Activated CD8-positive, alpha-beta memory T cell treated with anti-CD3 and anti-CD28 coated beads for 36 hours (primary cell): ENCODE results near the gene TMEM35B. TPM values are rescaled to one million over a fixed set of nuclear protein-coding genes. Genes with fewer than 3 reads are reported as not detected.

Source experiments
- CTCF ChIA-PET: fragments of 350-600 bp; sonication (Branson Sonifier 250); formaldehyde crosslinking; loops from one replicate; lab custom pipeline; 2021; ENCODE audit warnings: antibody characterized with exemption; lab: Charles Lee
- POLR2A ChIA-PET: fragments of 350-600 bp; sonication (Branson Sonifier 250); formaldehyde crosslinking; loops from one replicate; lab custom pipeline; 2021; ENCODE audit warnings: antibody characterized with exemption; lab: Charles Lee
- total RNA-seq, 2 experiments: library from RNA; stranded (reverse); gene quantifications; one replicate each; pipeline ENCODE4 v1.2.3, GENCODE V29; 2021

The TMEM35B gene
- 10 to 100 TPM; 29.0 to 30.8 TPM for total RNA-seq

DNA sequence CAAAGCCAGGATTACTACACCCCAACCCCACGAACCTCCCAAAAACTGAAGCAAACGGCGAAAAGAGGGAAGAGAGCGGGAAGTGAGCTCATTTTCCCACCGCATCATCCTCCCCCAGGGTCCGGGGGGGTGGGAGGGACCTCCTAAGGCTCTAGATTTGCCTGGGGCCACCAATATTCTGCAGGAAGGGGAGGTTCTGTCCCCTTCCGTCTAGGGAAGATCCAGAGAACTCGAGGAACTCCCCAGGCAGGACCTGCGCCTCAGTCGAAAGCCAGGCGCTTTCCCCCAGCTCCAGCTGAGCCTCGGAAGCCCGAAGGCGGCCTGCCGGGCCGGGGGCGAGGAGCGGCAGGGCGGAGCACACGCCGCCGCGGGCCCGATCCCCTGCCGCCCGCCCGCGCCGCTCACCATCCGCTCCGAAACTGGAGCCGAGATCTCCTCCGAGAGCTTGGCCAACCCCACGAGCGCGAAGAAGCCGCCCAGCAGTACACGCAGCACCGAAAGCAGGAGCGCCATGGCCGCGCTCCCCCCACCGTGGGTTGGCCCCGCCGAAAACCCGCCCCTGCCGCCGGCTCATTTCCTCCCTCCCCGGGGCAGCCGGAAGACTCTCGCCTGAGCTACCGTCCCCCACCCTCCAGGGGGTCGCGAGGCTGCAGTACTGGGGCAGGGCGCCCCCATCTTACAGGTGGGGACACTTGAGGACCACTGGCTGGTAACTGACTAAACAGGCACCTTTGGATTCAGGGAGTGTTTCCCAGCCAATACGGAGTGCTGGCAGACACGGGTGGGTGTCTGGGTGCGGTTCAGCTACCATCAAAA lies at the start of gene TMEM35B:
Gene TMEM35B (minus strand): TSS at position 555 of the 816 bp plus-strand sequence. CDS start 42 bp downstream, at position 513.
- CTCF ChIA-PET: interaction anchor here (0.6 to 1.3 kb wide), 3 partner anchors 12 to 132 kb away, joined by 4 to 5 read pairs (median 4); no protein-coding TSS in a partner anchor
- POLR2A ChIA-PET: interaction anchor here (0.6 to 1.4 kb wide), 8 partner anchors 9 to 125 kb away, joined by 3 to 5 read pairs (median 4); partner anchors contain the start of genes SMIM12, ZMYM1 and ZMYM6

DNA sequence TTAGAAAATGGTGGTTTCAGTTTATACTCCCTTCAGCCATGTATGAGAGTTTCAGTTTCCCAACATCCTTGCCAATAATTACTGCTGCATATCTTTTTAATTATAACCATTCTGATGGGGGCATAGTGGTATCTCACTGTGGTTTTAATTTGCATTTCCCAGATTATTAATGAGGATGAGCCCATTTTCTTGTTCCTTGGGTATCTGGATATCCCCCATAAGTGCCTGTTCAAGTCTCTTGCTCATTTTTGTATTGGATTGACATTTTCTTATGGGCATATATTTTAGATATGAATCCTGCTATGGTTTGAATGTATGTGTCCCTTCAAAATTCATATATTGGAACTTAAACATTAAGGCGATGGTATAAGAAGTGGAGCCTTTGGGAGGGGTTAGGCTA lies 48.2 kb upstream of the TMEM35B start:
- CTCF ChIA-PET: no interaction called here
- POLR2A ChIA-PET: no interaction called here

DNA sequence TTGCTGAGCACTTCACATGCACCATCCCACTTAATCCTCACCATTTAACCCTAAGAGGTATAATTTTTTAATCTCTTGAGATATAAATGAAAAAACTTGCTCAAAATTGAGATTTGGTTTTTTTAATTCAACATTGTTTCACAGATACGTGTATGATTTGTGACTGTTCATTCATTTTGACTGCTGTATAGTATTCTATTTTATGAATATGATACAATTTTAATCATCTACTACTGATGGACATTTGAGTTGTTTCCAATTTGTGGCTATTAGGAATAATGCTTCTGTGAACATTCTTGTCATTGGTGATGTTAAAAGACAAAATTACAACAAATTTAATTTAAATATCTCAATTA lies 47.2 kb upstream of the TMEM35B start:
- CTCF ChIA-PET: interaction anchor here (0.6 to 1.0 kb wide), 2 partner anchors 46 to 76 kb away, joined by 3 to 6 read pairs; no protein-coding TSS in a partner anchor

DNA sequence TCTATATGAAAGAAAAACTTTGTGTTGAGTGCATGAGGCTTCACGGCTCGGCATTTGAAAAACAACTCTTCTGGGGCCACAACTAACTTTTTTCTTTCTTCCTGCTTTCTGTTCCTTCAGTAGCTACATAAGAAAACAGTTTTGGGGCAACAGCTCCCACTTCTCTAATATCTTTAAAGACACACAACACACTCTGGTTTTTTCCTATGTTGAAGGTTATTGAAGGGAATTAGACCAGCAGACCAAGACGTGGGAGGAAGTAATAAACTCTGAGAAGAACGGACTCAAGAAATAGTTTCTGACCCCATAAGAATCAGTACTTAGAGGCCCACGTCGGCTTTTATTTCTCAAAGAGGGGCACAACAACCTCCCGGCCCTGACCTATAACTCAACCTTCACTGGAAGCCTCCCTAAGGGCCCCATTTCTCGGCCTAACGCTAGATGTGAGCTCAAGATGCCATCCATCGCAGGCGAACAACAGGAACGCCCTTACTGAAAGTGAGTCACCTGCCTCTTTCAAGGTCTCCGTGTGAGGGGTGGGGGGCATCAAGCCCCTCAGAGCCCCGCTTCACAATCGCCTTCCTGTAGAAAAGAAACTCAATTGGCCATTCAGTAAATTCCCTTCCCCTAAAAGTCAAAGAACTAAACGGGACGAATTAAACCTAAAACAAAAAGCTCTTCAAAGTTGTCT lies 45.8 kb upstream of the TMEM35B start:
- CTCF ChIA-PET: interaction anchor here (1.0 kb wide), 1 partner anchor 165 kb away, joined by 3 read pairs; no protein-coding TSS in a partner anchor
- POLR2A ChIA-PET: interaction anchor here (1.1 to 2.1 kb wide), 4 partner anchors 46 to 171 kb away, joined by 3 to 7 read pairs (median 5); partner anchors contain the start of genes SMIM12, TMEM35B and ZMYM1

More for the DNA sequence above, 47.2 kb upstream of the TMEM35B start:
- POLR2A ChIA-PET: interaction anchor here (0.7 to 2.1 kb wide), 3 partner anchors 47 to 736 kb away, joined by 3 to 11 read pairs (median 7); partner anchors contain the start of genes TMEM35B and ZMYM1

GRCh38 chr1:35030338-35030737 lies 45.2 kb upstream of the TMEM35B start:
- ChIA-PET CTCF (interaction anchor here (1.0 kb wide), 1 partner anchor 164 kb away, joined by 3 read pairs; no protein-coding TSS in a partner anchor), POLR2A (interaction anchor here (1.1 to 2.1 kb wide), 4 partner anchors 45 to 170 kb away, joined by 3 to 7 read pairs (median 5); partner anchors contain the start of genes SMIM12, TMEM35B and ZMYM1)

GRCh38 chr1:35029761-35030160 lies 44.6 kb upstream of the TMEM35B start:
- ChIA-PET POLR2A (no interaction called here), CTCF (interaction anchor here (0.5 kb wide), 1 partner anchor 1396 kb away, joined by 5 read pairs; no protein-coding TSS in a partner anchor)

DNA sequence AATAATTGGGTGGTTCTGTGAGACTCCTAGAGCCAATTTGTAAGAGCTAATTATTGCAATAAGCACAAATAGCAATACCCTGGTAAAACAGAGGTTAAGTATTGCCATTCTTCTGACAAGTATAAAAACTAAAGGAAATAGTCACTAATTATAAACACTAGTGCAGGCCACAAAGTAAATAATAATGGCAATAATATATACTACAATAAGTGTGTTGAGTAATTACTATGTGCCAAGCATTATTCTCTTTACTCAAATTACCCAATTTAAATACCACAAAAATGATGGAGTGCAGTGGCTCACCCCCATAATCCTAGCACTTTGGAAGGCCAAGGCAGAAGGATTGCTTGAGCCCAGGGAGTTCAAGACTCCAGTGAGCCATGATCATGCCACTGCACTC lies 31.3 kb upstream of the TMEM35B start:
- ChIA-PET CTCF (no interaction called here), POLR2A (no interaction called here)

- CTCF ChIA-PET: no interaction called here
- POLR2A ChIA-PET: no interaction called here
Measured at GRCh38 chr1:35014486-35014885, 29.3 kb upstream of the TMEM35B start.

GRCh38 chr1:35005711-35006110 lies 20.6 kb upstream of the TMEM35B start:
- CTCF ChIA-PET: no interaction called here
- POLR2A ChIA-PET: interaction anchor here (0.5 kb wide), 1 partner anchor 1067 kb away, joined by 4 read pairs; no protein-coding TSS in a partner anchor

- CTCF ChIA-PET: no interaction called here
- POLR2A ChIA-PET: no interaction called here
Measured at GRCh38 chr1:35001743-35002142, 16.6 kb upstream of the TMEM35B start.

- ChIA-PET POLR2A (no interaction called here), CTCF (no interaction called here)
Measured at GRCh38 chr1:34994878-34995277, 9.7 kb upstream of the TMEM35B start.

- ChIA-PET POLR2A (no interaction called here), CTCF (no interaction called here)
Measured at GRCh38 chr1:34988581-34988980, 3.4 kb upstream of the TMEM35B start.

DNA sequence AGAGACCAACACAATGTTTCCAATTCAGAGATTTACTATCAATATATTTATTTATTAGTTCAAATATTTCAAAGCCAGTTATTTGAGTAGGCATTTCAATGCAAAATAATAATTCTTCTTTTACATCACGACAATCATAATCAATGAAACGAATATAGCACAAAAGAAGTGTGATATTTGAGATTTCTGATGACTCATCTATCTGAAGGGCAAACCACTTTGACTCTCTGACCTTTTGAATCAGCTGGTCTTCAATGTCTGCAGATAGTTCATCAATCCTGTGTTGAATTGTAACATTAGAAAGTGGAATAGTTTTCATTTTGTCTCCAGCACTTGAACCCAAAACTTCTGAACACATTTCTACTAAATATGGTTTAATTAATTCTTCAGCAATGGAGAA lies 3.0 kb upstream of the TMEM35B start:
- CTCF ChIA-PET: no interaction called here
- POLR2A ChIA-PET: no interaction called here

- ChIA-PET POLR2A (no interaction called here), CTCF (no interaction called here)
Measured at GRCh38 chr1:34987018-34987417, 1.9 kb upstream of the TMEM35B start.

DNA sequence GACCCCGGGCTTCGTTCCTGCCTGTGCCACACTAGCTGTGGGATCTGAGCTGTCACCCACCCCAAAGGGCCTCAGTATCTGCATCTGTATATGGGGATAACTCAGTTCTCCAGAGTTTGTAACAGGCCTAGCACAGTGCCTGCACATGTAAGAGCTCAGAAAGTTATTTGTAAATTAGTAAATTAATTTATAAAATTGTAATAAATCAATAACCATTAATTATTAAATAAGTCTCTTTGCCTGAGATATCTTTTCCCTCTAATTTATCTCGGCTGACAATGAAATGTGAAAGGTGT lies 410 bp upstream of the TMEM35B start:
- ChIA-PET CTCF (interaction anchor here (0.6 to 1.3 kb wide), 4 partner anchors 11 to 133 kb away, joined by 3 to 5 read pairs (median 4); partner anchors contain the start of gene ZMYM6), POLR2A (interaction anchor here (0.7 to 1.4 kb wide), 3 partner anchors 45 to 126 kb away, joined by 3 to 5 read pairs (median 4); partner anchors contain the start of gene SMIM12)

- ChIA-PET CTCF (interaction anchor here (1.3 kb wide), 1 partner anchor 132 kb away, joined by 4 read pairs; no protein-coding TSS in a partner anchor), POLR2A (interaction anchor here (0.6 to 1.4 kb wide), 7 partner anchors 9 to 125 kb away, joined by 3 to 5 read pairs (median 4); partner anchors contain the start of genes SMIM12, ZMYM1 and ZMYM6)
Measured at GRCh38 chr1:34984435-34984792, 733 bp downstream of the TMEM35B start.

- ChIA-PET CTCF (no interaction called here), POLR2A (interaction anchor here (0.8 to 1.4 kb wide), 4 partner anchors 8 to 124 kb away, joined by 3 to 5 read pairs (median 4); partner anchors contain the start of genes SMIM12 and ZMYM1)
Measured at GRCh38 chr1:34983700-34984355, 1.3 kb downstream of the TMEM35B start.

DNA sequence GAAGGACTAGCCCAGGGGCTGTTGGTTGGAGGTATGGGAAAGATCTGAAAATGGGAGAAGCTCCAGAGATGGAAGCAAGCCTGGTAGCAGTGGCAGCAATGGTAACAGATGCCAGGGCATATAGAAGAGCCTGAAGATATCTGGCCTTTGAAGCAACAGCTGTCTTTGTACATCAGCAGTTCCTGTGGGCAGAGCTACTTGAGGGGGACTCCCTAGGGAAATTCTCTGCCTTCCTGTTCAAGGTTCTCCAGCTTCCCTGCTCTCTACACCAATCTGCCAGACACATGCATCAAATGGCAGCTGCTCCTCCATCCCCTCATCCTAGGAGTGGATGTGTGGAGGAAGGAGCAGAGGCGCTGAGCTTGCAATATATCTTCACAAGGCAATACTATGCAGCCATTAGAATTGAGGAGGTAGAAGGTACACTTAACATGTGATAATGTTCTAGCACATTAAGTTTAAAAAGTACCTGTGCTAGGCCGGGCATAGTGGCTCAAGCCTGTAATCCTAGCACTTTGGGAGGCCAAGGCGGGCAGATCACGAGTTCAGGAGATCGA lies 2.2 kb downstream of the TMEM35B start:
- POLR2A ChIA-PET: interaction anchor here (1.3 kb wide), 1 partner anchor 96 kb away, joined by 3 read pairs; no protein-coding TSS in a partner anchor

More for the DNA sequence above, 2.2 kb downstream of the TMEM35B start:
- CTCF ChIA-PET: no interaction called here
